SK-N-MC (cell line): ENCODE results near the gene MOK.

Experiments
- EZH2 ChIP-seq: fragments of 200-600 bp; sonication (generic); IDR thresholded peaks from one replicate; pipeline ENCODE4 v1.6.1; 2017; ENCODE audit warnings: antibody characterized with exemption
- POLR2AphosphoS5 ChIP-seq: IDR thresholded peaks from 2 replicates; pipeline ENCODE4 v1.6.1; 2012; ENCODE audit warnings: mild to moderate bottlenecking, low read depth, low read length, borderline replicate concordance

DNA sequence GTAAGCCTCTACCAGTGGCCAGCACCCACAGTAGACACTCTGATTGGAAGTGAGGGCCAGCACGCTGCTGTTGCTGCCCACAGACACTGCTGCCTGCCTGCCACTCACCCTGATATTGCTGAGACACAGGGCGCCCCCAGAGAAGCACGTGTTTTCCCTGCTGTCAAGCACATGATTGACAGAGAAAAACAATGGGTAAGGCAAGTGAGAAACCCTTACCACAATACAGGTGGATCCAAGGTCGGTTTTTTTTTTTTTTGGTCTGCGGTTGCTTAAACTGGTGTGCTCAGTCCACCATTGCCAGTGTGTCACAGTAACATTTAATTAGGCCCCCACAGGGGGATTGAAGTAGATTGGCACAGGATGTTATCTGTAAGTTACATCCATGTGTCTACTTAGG, 99.4 kb downstream of the MOK start:
- TF ChIP-seq POLR2AphosphoS5 (no peak), EZH2 (no peak)
